Panc1 (cell line): ENCODE results near the gene HS6ST3. TPM values are rescaled to one million over a fixed set of nuclear protein-coding genes. Genes with fewer than 3 reads are reported as not detected.

Source experiments
- ATAC-seq: fragments of 200-7000 bp; cut with Tn5 transposase; 2 replicates; pipeline ENCODE4 v1.9.1; 2020; ENCODE audit warnings: mild to moderate bottlenecking, moderate library complexity
- BruUV-seq: library from RNA; stranded (reverse); fragments of 400-500 nt; replicated peaks from 2 replicates; lab custom pipeline; 2021; lab: Mats Ljungman, UMichigan
- CTCF ChIA-PET: fragments of 300-600 bp; sonication (Branson Sonifier 250); formaldehyde crosslinking; loops from one replicate; lab custom pipeline; 2022; ENCODE audit warnings: antibody characterized with exemption; lab: Charles Lee
- POLR2A ChIA-PET: fragments of 300-600 bp; sonication (Branson Sonifier 250); formaldehyde crosslinking; loops from one replicate; lab custom pipeline; 2022; ENCODE audit warnings: antibody characterized with exemption; lab: Charles Lee
- DNase-seq: peaks from one replicate; pipeline ENCODE4 v3.0.0-alpha.2; 2010; ENCODE audit warnings: low read depth, low spot score
- H3K27ac ChIP-seq: 2 replicates; pipeline ENCODE4 v1.5.1; 2011; ENCODE audit warnings: mild to moderate bottlenecking, low read length, inconsistent platforms
- H3K27me3 ChIP-seq: fragments of 200-500 bp; sonication (Bioruptor generic); 2 replicates; pipeline ENCODE4 v1.6.0; 2014; ENCODE audit warnings: low read length, inconsistent platforms; ENCODE audit not compliant: control insufficient read depth, insufficient read depth
- H3K36me3 ChIP-seq: fragments of 200-500 bp; sonication (Bioruptor generic); 2 replicates; pipeline ENCODE4 v1.5.1; 2014; ENCODE audit warnings: inconsistent platforms, mild to moderate bottlenecking, low read length, moderate library complexity; ENCODE audit not compliant: control insufficient read depth, insufficient read depth
- H3K4me1 ChIP-seq: 2 replicates; pipeline ENCODE4 v1.5.1; 2011; ENCODE audit warnings: inconsistent platforms, mild to moderate bottlenecking, low read length, moderate library complexity; ENCODE audit not compliant: control insufficient read depth, insufficient read depth
- H3K4me3 ChIP-seq, 2 experiments: 2 replicates each; pipeline ENCODE4 v1.5.1; 2011 to 2012; ENCODE audit warnings: low read depth in 2 of 2, low read length in 2 of 2, mild to moderate bottlenecking in 2 of 2, inconsistent platforms in 1 of 2, moderate library complexity in 1 of 2
- H3K9me3 ChIP-seq: fragments of 200-500 bp; sonication (Bioruptor generic); 2 replicates; pipeline ENCODE4 v1.5.1; 2014; ENCODE audit warnings: low read depth, mild to moderate bottlenecking, inconsistent platforms, low read length, moderate library complexity; ENCODE audit not compliant: control insufficient read depth, insufficient read depth
- POLR2AphosphoS5 ChIP-seq: IDR thresholded peaks from 2 replicates; pipeline ENCODE4 v1.6.1; 2012; ENCODE audit warnings: mild to moderate bottlenecking, low read depth, low read length, moderate library complexity
- SIN3A ChIP-seq: IDR thresholded peaks from 2 replicates; pipeline ENCODE4 v1.6.1; 2012; ENCODE audit warnings: low read depth, mild to moderate bottlenecking, low read length, moderate library complexity, borderline replicate concordance; ENCODE audit not compliant: insufficient read depth
- TCF7L2 ChIP-seq: IDR thresholded peaks from 2 replicates; pipeline ENCODE4 v1.6.1; 2011; ENCODE audit warnings: mild to moderate bottlenecking, low read depth, low read length, inconsistent platforms
- in situ Hi-C: cut with HindIII; loops from 2 replicates; pipeline ENCODE4 v1.10.0; 2016; ENCODE audit warnings: low sequenced_read_pairs, low pct_unique_long_range_greater_than_20kb
- intact Hi-C: fragments of 100-400 bp; cut with micrococcal nuclease; formaldehyde crosslinking; loops from one replicate; pipeline ENCODE4 v1.10.0; 2022; ENCODE audit not compliant: unreplicated experiment
- total RNA-seq: library from RNA; stranded (reverse); gene quantifications from one replicate; pipeline ENCODE4 v1.2.1, GENCODE V29; 2021; ENCODE audit not compliant: unreplicated experiment
- TF ChIP-seq, protein P1 (sequence below): fragments of 450-650 bp; IDR thresholded peaks from 2 replicates; pipeline ENCODE4 v1.5.1; 2017; ENCODE audit warnings: mild to moderate bottlenecking
- TF ChIP-seq, protein P2 (sequence below), 2 experiments: IDR thresholded peaks; 2 replicates each; pipeline ENCODE4 v1.6.1; 2011 to 2012; ENCODE audit warnings: low read depth in 2 of 2, control low read depth in 1 of 2, low read length in 1 of 2, mild to moderate bottlenecking in 1 of 2, moderate library complexity in 1 of 2; ENCODE audit not compliant: insufficient read depth in 1 of 2

The HS6ST3 gene
- total RNA-seq, 1 experiment from 2014 or later, result 0.13 TPM

DNA sequence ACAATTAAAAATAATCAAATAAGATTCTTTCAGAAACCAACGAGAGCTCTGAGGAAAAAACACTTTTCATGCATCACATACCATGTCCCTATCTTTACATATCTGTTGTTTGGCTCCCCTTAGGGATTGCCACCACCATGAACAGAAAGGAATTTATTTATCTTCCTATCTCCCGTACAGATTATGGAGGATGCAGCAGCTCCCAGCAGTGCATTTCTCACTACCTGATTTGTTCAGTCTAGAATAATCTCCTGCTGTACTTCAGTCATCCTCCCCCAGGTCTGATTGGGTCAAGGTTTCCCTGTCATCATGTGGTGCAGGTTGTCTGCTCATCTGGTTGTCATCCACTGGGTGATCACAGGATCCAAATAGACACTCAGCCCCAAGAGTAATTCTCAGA lies 453.1 kb downstream of the HS6ST3 start:
- in situ Hi-C loops (no loop called here), intact Hi-C loops (no loop called here)
- TF ChIP-seq, protein P1, sequence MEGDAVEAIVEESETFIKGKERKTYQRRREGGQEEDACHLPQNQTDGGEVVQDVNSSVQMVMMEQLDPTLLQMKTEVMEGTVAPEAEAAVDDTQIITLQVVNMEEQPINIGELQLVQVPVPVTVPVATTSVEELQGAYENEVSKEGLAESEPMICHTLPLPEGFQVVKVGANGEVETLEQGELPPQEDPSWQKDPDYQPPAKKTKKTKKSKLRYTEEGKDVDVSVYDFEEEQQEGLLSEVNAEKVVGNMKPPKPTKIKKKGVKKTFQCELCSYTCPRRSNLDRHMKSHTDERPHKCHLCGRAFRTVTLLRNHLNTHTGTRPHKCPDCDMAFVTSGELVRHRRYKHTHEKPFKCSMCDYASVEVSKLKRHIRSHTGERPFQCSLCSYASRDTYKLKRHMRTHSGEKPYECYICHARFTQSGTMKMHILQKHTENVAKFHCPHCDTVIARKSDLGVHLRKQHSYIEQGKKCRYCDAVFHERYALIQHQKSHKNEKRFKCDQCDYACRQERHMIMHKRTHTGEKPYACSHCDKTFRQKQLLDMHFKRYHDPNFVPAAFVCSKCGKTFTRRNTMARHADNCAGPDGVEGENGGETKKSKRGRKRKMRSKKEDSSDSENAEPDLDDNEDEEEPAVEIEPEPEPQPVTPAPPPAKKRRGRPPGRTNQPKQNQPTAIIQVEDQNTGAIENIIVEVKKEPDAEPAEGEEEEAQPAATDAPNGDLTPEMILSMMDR, result no peak
- TF ChIP-seq POLR2AphosphoS5, result no peak
- TF ChIP-seq, protein P2, sequence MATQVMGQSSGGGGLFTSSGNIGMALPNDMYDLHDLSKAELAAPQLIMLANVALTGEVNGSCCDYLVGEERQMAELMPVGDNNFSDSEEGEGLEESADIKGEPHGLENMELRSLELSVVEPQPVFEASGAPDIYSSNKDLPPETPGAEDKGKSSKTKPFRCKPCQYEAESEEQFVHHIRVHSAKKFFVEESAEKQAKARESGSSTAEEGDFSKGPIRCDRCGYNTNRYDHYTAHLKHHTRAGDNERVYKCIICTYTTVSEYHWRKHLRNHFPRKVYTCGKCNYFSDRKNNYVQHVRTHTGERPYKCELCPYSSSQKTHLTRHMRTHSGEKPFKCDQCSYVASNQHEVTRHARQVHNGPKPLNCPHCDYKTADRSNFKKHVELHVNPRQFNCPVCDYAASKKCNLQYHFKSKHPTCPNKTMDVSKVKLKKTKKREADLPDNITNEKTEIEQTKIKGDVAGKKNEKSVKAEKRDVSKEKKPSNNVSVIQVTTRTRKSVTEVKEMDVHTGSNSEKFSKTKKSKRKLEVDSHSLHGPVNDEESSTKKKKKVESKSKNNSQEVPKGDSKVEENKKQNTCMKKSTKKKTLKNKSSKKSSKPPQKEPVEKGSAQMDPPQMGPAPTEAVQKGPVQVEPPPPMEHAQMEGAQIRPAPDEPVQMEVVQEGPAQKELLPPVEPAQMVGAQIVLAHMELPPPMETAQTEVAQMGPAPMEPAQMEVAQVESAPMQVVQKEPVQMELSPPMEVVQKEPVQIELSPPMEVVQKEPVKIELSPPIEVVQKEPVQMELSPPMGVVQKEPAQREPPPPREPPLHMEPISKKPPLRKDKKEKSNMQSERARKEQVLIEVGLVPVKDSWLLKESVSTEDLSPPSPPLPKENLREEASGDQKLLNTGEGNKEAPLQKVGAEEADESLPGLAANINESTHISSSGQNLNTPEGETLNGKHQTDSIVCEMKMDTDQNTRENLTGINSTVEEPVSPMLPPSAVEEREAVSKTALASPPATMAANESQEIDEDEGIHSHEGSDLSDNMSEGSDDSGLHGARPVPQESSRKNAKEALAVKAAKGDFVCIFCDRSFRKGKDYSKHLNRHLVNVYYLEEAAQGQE (IDR thresholded peaks at IDR 0.05; ENCODE audit: insufficient read depth in 1 of 2, low read depth in 2 of 2, low read length in 1 of 2), result no peak
- TF ChIP-seq TCF7L2, result no peak
- no peak for TF ChIP-seq SIN3A
- no peaks in the 10 kb centered on the region for H3K4me1 ChIP-seq
- POLR2A ChIA-PET, result no interaction called here
- no peaks in the 10 kb centered on the region for H3K36me3 ChIP-seq
- DNase-seq (no peak), ATAC-seq (no peak)
- no peaks in the 10 kb centered on the region for H3K9me3 ChIP-seq
- H3K27ac ChIP-seq, result no peak overlapping the region
- CTCF ChIA-PET, result no interaction called here
- no TSS peak for BruUV-seq
- H3K27me3 ChIP-seq, result 0 out of 2 replicates have a peak, but pooled peaks cover 2% of the 10 kb centered on the region
- no peak overlapping the region for H3K4me3 ChIP-seq

DNA sequence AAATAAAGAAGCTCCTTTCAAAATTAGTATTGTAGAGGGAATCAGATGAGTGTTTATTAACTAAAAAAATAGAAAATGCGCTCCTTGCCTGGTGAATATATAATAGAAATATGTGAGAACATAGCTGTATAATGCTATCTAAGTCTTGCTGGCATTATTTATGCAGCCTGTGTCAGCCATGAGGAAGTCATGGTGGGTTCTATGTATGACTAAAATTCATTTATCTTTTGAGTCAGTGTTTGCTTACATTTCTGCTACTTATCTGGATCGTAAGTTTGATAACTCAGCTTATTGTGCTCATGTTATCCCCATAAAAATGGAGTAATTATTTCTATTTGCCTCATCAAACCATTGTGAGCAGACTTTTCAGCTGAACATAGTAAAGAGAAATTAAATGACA lies 455.1 kb downstream of the HS6ST3 start:
- CTCF ChIA-PET, result no interaction called here
- H3K9me3 ChIP-seq, result no peaks in the 10 kb centered on the region
- no peaks in the 10 kb centered on the region for H3K36me3 ChIP-seq
- no peak for DNase-seq
- H3K4me3 ChIP-seq, result no peak overlapping the region
- ATAC-seq, result no peak
- intact Hi-C loops (no loop called here), in situ Hi-C loops (no loop called here)
- H3K27me3 ChIP-seq, result 0 out of 2 replicates have a peak, but pooled peaks cover 2% of the 10 kb centered on the region
- TF ChIP-seq SIN3A (no peak), POLR2AphosphoS5 (no peak), TCF7L2 (no peak)
- TF ChIP-seq, protein P1, result no peak
- TF ChIP-seq, protein P2 (IDR thresholded peaks at IDR 0.05; ENCODE audit: insufficient read depth in 1 of 2, low read depth in 2 of 2, low read length in 1 of 2), result no peak
- H3K27ac ChIP-seq, result no peak overlapping the region
- no peaks in the 10 kb centered on the region for H3K4me1 ChIP-seq
- BruUV-seq, result no TSS peak
- POLR2A ChIA-PET, result no interaction called here
